ENCODE data around the gene MYH15.

Gene MYH15

DNA sequence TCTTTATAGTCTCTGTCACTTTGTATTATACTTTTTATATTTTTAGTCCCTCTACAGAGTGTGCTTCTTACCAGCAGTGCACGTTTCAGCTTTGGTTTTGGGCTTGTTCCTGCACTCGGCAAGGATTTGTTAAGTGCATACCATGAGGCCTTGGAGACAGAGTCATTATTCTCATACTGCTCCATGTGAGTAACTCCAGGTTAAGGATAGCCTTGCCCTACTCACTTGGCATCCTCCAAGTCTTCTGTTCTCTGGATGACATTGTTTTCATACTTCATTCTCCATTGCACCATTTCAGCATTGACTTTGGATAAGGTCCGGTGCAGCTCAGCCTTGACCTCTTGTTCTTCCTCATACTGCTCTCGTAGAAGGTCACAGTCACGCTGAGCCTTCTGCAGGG, 96.4 kb downstream of the MYH15 start:
- no peak for DNase-seq (ENCODE audit: low read depth)

DNA sequence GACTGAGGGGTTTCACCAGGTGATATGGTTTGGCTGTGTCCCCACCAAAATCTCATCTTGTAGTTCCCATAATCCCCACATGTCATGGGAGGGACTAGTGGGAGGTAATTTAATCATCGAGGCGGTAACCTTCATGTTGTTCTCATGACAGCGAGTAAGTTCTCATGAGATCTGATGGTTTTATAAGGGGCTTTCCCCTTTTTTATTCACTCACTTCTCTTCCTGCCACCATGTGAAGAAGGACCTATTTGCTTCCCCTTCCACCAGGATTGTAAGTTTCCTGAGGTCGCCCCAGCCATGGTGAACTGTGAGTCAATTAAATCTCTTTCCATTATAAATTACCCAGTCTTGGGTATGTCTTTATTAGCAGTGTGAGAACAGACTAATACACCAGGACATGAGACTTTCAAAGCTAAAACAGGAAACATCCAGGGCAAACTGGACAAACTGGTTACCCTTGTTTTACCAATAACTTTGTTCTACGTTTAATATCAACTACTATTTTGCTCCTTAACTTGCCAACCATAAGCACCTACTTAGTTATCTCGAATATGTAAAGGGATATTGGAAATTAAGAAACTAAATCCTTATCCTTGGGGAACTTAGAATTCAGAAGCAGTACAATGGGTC, 98.2 kb downstream of the MYH15 start:
- DNase-seq (ENCODE audit: low read depth): no peak

DNA sequence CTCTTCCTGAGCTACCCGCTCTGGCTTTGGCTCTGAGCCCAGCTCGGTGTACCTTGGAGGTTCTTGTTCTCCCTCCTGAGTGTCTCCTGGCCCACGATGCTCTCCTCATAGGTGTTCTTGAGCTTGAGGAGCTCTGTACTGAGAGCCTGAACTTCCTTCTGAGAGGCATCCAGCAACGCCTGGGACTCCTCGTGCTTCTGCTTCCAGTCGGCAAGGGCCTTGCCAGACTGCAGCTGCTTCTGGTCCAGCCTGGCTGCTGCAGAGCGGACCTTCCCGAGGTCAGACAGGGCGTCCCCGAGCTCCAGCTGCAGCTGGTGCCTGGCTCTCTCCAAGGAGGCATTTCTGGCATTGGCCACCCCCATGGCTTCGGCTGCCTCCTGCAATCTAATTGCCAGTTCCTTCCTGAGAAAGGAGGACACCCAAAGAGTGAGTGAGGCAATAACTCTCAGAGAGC, 99.8 kb downstream of the MYH15 start:
- DNase-seq (ENCODE audit: low read depth): no peak

DNA sequence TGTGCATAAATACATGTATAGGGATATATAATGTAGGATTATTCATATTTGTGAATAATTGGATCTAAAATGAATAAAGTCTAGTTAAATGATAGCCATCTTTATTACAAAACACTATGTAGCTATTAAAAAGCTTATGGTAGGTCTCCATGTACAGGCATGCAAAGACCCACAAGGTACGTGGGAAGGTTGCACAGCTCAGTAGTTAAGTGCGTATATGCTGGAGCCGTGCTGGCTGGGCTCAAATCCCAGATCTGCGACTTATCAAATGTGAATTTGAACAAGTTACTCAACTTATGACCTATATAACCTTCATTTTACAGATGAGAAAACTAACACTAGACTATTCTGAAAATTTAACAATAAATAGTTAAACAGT, 100.6 kb downstream of the MYH15 start:
- DNase-seq (ENCODE audit: low read depth): no peak

DNA sequence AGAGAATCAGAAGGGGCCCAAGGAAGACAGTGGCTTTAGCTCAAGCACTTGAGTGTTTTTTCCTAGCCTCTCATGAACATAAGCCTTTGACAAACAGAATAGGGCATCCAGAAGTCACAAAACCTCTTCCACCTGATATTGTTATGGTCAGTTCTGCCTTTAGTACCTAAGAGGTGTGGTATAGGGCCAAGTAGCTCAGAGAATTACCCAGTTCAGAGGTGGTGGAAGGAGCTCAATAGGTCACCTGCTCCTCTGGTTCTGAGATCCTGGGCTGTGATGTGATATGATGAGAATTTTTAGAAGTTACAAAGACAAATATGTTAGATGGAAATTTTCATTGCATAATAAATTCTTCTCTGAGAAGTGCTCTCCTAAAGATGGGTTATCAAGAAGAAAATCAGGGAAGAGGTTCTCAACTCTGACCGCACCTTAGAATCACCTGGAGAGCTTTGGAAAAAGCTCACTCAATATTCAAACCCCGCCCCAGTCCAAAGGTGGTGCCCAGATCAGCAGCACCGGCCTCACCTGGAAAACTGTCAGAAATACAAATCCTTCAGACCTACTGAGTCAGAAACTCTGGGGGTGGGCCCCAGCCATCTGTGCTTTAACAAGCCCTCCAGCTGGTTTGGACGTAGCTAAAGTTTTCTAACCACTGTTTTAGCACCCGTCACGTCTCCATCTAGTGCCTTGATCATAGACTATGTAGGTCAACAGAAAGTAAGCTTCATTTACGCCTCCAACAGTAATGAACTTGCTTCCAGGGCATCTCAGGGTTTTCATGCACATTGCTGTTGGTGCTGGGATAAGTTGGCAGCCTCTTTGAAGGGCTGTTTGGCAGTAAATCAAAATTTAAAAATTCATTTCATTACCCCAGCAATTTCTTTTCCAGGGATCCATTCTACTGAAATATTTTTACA, 101.3 kb downstream of the MYH15 start:
- no peak for DNase-seq (ENCODE audit: low read depth)

DNA sequence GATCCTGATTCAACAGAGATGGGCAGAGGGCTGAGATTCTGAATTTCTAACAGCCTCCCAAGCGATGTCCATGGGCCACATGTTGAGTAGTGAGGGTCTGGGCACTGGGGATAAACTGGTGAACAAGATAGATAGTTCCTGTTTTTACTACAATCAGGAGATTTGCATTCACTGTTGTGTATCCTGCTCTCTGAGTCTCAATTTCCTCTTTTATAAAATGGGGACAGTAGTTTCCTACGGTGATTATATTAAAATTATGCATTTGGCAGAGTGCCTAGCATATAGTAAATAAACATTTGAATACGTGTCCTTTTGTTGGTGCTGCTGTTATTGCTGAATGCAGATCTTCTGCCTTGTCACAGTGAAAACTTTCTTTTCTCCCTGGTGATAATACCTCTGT, 102.5 kb downstream of the MYH15 start:
- DNase-seq (ENCODE audit: low read depth): no peak

DNA sequence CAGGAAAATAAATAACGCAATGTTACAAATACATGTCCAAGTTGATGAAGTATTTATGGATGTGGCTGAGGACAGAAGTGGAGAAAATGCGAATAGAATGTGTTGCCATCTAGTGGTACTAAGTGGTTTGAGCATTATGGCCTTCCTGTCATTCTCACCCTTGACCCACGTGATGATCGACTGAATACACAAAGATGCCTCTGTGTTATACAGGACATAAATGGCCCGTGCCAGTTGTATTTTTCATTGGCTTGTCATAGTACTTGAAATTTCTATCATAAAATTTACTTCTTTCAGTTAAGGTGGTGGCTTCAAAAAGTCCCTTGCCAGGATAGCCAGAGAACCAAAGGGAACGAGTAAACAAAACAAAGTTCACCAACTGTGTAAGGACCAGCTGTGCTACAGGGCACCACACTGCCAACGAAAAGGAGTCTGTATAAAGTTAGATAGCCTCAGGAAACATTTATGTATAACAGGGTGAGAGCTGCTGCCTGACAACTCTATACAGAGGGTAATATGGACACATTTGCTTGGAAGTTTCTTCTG, 103.7 kb downstream of the MYH15 start:
- no peak for DNase-seq (ENCODE audit: low read depth)

DNA sequence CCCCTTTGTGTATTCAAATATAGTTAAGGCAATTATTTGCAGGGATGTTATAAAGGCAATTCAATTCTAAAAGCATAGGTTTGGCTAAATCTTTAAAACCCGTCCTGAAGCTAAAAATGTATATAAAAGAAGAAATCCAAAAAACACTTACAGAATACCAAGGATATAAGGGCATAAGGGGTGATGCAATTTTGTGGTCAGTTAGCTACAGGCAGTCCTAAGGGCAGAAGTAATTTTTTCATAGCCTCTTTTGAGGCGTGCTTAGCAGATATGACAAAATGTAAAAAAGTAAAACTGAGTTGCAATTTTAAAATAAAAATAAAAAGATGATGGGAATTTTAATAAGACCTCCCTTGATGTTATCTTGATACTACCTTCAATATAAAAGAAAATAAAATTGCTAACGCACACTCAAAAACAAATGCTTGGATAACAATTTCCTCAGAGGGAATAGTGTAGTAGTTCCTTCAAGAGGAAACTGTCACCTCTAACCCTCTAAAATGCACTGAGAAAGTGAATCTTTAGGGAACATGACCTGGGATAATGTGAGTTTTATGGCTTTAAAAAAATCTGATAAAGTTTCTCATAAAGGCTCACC, 104.2 kb downstream of the MYH15 start:
- no peak for DNase-seq (ENCODE audit: low read depth)

DNA sequence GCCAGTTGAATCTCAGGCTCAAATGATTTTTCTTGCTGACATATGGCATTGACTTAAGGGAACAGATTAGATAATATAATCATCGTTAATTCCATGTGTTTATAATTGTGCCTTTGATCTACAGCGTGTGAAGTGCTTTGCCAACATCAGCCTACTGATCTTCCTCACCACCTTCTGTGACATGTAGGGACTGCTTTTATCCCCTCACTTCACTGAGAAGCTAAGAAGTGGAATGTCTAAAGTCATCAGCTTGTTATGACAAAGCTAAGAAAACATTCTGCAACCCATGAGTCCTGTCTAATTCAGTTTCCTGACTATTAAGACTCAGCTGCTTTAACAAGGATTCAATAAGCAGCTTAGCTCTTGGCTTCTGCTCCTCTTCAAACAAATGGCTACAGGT, 106.0 kb downstream of the MYH15 start:
- DNase-seq (ENCODE audit: low read depth): no peak

DNA sequence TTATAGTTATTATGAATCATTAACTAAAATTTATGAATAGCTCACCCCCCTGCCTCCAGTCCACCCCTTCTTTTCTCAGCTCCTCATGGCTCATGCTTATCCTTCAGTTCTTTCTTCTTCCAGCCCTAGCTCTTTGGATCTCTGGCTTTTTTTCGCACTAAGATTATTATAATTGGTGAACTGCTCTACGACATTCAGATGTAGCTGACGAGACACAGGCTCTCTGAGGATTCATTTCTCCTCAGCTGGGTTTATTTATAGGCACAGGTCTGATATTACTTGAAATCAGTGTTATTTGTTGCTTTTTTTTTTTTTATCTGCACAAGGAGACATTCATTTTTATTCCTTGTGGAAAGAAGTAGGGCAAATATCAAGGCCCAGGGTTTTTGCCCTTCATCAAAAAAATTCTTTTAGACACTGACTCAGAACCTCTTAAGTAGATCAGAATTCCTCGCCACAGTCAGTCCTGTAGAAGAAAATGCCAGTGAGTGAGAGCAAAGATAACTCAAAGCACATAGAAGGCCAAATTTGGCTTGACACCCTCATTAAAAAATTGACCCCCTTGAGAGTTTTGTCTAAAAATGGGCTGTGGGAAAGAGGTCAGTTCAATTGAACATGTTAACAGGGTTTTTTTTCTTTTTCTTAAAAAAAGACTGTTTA, 106.6 kb downstream of the MYH15 start:
- no peak for DNase-seq (ENCODE audit: low read depth)

DNA sequence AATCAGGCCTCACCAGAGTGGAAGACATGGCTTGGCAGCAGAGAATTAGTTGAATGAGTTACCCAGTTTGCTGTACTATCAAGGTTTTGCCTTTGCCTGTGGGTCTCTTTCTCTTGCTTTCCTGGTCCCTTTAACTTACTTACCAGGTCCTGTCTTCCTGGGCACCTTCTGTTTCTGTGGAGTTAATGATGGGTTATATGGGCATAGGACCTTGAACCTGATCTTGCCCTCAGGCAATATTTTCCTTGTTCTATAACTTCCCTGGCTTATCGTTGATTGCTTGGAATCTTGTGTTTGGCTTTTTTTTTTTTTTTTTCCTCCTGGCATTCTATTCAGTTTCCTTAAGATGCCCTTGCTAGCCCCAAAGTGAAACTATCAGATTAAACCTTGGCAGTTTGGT, 107.2 kb downstream of the MYH15 start:
- no peak for DNase-seq (ENCODE audit: low read depth)

DNA sequence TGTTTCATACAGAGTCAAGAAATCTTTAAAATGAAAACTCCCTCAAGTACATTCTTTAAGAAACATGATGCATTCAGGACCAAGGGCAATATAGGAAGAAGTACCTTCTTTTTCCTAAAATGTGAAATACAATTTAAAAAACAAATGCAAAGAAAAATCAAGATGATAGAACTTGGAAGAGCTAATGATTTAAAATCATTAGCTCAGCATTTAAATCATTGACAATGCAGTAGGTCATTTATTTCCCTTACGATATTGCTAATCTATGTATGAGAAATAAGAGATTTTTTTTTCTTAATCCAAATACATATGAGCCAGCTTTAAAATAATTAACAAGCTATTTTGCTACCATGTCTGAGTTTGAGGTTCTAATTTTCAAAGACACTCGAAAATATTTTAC, 108.6 kb downstream of the MYH15 start:
- DNase-seq (ENCODE audit: low read depth): no peak

DNA sequence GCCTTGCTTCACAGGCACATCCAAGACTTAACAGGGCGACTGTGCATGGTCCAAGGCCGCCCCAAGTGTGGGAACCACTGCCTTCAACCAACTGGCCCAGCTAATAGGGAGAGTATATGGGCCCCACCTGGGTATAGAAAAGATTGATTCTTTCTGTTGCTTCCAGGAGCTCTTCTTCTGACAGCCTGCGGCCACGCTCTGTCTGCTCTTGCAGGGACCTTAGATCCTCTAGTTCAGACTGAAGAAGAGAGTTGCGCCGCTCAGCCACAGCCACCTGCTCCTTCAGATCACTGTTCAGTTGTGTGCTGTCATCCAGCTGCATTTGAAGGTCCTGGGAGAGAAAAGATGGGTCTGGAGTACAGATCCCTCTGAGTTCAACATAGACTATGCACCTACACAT, 111.9 kb downstream of the MYH15 start:
- no peak for DNase-seq (ENCODE audit: low read depth)

DNA sequence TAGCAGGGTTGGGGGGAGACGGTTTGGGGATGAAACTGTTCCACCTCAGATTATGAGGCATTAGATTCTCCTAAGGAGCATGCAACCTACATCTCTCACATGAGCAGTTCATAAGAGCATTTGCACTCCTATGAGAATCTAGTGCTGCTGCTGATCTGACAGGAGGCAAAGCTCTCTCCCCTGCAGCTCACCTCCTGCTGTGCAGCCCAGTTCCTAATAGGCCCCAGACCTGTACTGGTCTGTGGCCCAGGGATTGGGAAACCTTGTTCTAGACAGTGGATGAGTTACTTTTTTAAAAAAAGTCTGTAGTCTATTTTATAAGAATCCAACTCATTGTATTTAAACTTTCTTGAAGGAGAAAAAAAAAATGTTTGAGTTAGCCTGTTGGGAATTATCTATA, 114.1 kb downstream of the MYH15 start:
- DNase-seq (ENCODE audit: low read depth): no peak

DNA sequence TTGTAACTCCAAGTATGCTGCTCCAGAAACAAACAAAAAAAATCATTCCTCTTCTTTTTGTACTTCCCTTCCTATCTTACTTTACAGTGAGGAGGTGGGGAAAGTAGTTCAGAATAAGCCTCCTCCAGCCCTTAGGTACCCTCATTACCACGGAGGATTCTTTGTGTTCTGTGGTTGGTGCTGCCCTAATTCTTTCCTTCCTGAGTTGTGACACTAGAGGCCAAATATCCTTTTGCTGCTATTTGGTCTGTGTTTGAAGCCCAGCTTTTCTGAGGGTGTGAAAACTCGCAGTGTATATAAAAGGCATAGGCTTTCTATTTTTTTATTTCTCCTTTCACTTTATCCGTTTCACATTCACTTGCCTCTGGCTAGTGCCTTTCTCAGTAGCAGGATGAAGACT, 115.8 kb downstream of the MYH15 start:
- no peak for DNase-seq (ENCODE audit: low read depth)

DNA sequence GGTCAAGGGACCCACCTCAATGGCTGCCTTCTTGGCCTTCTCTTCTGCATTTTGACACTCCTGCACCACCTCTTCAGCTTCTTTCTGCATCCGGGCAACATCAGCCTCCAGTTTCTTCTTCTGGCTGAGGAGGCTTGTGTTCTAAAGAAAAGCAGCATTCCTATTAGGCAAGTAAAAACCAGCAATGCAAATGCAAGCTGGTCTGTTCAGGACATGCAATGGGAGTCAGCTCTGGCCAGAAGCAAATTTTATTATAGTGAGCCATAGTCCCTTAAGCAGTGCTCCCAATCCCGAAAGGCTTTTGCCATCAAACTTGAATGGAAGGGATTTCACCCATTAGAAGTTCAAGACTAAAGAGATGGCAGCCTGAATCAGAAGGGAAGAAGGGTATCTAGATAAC, 116.4 kb downstream of the MYH15 start:
- DNase-seq (ENCODE audit: low read depth): no peak

DNA sequence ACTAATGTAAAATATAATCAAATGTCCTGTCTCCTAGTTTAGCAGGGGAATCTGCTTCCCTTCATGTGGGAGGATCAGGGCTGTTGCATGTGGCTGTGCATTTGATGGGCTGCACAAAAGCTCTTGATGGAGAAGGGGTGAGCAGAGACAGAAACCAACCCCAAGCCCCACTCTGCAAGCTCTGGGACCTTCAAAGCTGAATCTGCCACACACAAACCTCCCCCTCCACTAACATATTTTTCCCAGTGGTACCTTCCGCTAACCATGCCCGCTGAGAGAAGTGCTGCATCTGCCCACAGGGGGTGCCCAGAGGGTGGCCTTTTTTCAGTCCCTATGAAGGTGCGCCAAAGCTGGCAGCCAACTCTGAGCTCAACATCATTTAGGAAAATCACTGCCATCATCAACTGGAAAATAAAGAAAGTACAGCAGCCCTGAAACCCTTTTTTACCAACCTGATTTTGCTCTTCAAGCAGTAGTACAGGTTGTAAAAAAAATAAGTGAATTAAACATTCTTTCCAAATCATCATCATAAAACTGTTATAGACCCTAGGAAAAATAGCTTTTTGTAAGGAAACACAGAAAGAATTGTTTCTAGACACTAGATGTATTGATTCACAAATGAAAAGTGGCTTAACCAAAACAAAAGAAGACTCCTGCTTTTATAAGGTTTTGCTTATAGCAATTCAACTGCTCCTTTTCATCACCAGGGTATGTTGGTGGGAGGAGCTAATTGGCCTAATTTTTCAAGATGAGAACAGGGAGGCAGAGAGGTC, 117.1 kb downstream of the MYH15 start:
- no peak for DNase-seq (ENCODE audit: low read depth)

DNA sequence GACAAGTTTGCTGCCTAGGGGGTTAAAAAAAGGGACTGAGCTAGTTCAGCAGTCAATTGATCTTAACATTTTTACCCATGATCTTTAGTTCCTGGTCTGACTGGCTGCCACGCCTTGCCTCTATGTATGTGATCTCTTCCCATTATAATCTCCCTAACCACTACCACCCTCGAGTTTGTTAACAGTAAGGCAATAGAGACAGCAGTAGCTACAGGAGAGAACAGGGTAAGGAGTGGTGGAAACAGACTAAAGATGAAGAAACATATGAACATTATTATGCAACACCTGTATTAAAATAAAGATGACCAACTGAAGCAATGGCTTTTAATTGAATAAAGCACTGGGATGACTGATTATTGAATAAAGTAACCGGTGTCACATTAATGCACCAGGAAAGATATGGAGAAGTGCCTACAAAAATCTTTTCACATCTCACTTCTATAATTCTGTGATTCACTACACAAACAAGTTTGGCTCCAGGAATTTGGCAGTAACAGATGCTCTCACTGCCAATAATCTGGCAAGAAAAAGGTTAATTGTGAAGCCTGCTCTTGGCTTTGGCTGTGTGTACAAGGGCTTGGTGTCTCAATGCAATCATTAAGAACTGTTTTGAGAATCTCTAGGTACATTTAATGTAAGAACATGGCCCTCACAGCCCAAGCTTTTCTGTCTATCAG, 118.3 kb downstream of the MYH15 start:
- no peak for DNase-seq (ENCODE audit: low read depth)

DNA sequence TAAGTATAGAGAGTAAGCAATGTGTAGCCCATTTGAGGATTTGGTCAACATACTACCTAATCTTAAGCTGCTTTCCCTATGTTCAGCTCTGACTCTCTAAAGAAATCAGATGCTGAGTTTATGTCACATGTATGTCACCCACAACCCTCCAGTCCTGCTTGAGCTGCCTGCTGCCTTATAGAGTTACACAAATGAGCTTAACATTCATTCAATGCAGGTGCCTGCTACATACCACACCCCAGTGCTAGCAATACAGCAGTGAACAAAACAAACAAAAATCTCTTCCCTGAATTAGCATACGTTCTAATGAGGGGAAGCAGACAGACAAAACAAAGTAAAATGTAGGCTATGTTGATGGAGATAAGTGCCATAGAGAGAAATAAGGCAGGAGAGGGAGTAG, 121.0 kb downstream of the MYH15 start:
- no peak for DNase-seq (ENCODE audit: low read depth)

DNA sequence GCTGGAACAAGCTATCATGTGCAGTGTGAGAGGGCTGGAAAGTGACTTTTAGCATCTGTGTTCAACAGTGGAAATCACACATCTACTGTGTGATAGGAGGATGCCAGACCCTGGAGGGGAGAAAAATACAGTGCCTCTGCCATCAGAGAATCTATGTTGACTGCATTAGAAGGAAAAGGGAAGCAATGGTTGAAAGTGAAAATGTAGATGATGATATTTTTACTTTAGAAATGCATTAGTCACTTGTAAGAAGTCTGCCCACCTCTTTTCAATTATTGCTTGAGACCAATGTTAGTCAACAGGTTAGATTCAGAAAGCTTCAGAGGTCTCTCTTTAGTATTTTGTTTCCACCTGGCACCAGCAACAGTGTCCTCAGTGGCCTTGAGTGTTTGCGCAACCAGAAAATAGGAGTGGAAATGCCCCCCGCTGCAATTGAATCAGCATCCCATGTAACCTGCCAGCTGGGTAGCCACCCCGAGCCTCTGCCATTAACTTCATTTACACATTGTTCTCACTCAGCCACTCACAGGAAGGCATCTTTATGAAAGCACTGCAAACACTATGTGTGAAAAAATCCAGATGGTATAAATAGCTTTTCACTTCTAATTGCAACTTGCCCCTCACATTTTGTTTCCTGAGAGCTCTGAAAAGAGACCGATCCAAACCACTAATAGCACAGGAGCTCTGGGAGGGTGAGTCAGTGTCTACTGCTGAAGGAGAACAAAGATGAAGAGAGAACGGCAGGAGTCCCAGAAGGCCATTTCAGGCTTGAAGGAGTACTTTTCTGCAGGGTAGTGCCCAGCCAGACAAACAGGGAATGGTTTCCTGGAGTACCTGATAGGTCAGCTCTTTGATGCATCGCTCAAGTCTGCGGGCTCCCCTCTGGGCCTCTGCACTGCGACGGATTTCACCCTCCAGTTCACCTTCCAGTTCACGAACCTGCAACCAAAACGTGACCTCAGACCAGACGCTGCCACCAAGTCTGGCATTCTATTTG, 122.0 kb downstream of the MYH15 start:
- no peak for DNase-seq (ENCODE audit: low read depth)

Data from stimulated activated CD8-positive, alpha-beta memory T cell treated with anti-CD3 and anti-CD28 coated beads, Interleukin-12 subunit alpha, Interleukin-12 subunit beta, amount 100 ng/mL, for 4 hours (primary cell).